ENCODE results near the gene MAP3K14. TPM values are rescaled to one million over a fixed set of nuclear protein-coding genes. Genes with fewer than 3 reads are reported as not detected.

MAP3K14 gene
- total RNA-seq, 1 experiment from 2014 or later: 7.8 TPM

DNA sequence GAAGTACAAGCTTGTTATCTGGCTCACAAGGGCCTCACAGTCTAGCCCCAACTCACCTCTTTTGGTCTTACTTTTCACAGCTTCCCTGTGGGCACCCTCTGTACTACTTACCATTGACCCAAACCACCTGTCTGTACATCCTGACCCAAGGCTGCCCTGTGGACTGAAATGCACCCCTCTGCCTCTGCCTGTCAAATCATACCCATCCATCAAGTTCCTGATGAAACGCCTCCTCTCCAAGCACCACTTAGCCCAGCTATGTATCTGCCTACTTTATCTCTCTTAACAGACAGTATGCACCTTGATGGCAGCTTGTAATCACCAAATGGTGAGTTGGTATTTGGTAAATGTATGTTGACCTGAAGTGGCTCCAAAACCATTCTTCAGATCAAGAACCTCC lies 7.5 kb upstream of the MAP3K14 start:
- H3K36me3 Mint-ChIP-seq (ENCODE audit: insufficient read depth in 1 of 3, low read depth in 3 of 3): no peaks in the 10 kb centered on the region
- Histone ChIP-seq H3K9me3 (ENCODE audit: control insufficient read depth, low read depth, low read length) (no peaks in the 10 kb centered on the region), H3K9ac (ENCODE audit: extremely low read depth, insufficient read length, low read length) (no peak overlapping the region), H2BK20ac (ENCODE audit: low read depth, low read length, poor library complexity, severe bottlenecking) (no peak overlapping the region), H4K20me1 (ENCODE audit: control insufficient read depth, insufficient read depth, insufficient read length) (no peaks in the 10 kb centered on the region), H3K23ac (ENCODE audit: insufficient read length, low read depth, low read length) (no peak overlapping the region), H3K27ac (ENCODE audit: insufficient read length, low read depth, low read length) (no peak overlapping the region), H3K56ac (ENCODE audit: insufficient read length, low read depth, low read length) (no peak overlapping the region), H2AFZ (ENCODE audit: low read length) (no peak overlapping the region), H2BK15ac (ENCODE audit: low read depth, low read length) (no peak overlapping the region), H3K18ac (ENCODE audit: insufficient read length, low read depth, low read length) (no peak overlapping the region), H2BK120ac (ENCODE audit: low read depth, low read length, poor library complexity, severe bottlenecking) (no peak overlapping the region), H3T11ph (ENCODE audit: low read length) (no peak overlapping the region), H4K91ac (ENCODE audit: insufficient read length, low read depth, low read length) (no peak overlapping the region), H3K4me2 (ENCODE audit: insufficient read depth, insufficient read length, low read length) (no peak overlapping the region), H3K27me3 (ENCODE audit: insufficient read depth, low read length) (no peaks in the 10 kb centered on the region), H2BK5ac (ENCODE audit: insufficient read length, low read length) (no peak overlapping the region), H4K5ac (ENCODE audit: insufficient read length, low read depth, low read length) (no peak overlapping the region), H3K79me2 (ENCODE audit: insufficient read depth, low read length) (no peaks in the 10 kb centered on the region), H2AK5ac (ENCODE audit: insufficient read length, low read length) (no peak overlapping the region), H3K79me1 (ENCODE audit: insufficient read depth, low read depth, low read length, poor library complexity, severe bottlenecking) (no peaks in the 10 kb centered on the region), H2BK12ac (ENCODE audit: insufficient read length, low read depth, low read length) (no peak overlapping the region), H4K8ac (replicated peaks; ENCODE audit: insufficient read length, low read depth, low read length) (no peak overlapping the region), H3K23me2 (ENCODE audit: insufficient read length, low read depth, low read length, poor library complexity, severe bottlenecking) (no peaks in the 10 kb centered on the region), H3K14ac (ENCODE audit: insufficient read depth, low read length) (no peak overlapping the region), H3K4me1 (ENCODE audit: insufficient read depth, low read length) (no peaks in the 10 kb centered on the region), H3K4ac (ENCODE audit: low read depth, low read length) (no peak overlapping the region)
- peaks cover 19% of the 10 kb centered on the region for H3K27me3 Mint-ChIP-seq (ENCODE audit: low read depth)
- no peak overlapping the region for H3K4me3 Mint-ChIP-seq
- peaks cover under 1 to 5% of the 10 kb centered on the region in 2 experiments; a peak in 3 of 4 replicates for H3K4me1 Mint-ChIP-seq
- TF ChIP-seq, protein P1, sequence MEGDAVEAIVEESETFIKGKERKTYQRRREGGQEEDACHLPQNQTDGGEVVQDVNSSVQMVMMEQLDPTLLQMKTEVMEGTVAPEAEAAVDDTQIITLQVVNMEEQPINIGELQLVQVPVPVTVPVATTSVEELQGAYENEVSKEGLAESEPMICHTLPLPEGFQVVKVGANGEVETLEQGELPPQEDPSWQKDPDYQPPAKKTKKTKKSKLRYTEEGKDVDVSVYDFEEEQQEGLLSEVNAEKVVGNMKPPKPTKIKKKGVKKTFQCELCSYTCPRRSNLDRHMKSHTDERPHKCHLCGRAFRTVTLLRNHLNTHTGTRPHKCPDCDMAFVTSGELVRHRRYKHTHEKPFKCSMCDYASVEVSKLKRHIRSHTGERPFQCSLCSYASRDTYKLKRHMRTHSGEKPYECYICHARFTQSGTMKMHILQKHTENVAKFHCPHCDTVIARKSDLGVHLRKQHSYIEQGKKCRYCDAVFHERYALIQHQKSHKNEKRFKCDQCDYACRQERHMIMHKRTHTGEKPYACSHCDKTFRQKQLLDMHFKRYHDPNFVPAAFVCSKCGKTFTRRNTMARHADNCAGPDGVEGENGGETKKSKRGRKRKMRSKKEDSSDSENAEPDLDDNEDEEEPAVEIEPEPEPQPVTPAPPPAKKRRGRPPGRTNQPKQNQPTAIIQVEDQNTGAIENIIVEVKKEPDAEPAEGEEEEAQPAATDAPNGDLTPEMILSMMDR (conservative IDR thresholded peaks at IDR 0.05): no peak
- no peaks in the 10 kb centered on the region for H3K9me3 Mint-ChIP-seq
- H3K27ac Mint-ChIP-seq: no peak overlapping the region; a peak in 1 of 7 replicates
- DNase-seq: no peak
- no CpG with 5 or more reads among the region's 1 CpG for WGBS (ENCODE audit: extremely low coverage, insufficient read length, low lambda C conversion rate)
